H1 (cell line): ENCODE results near the gene MOB3C. TPM values are rescaled to one million over a fixed set of nuclear protein-coding genes. Genes with fewer than 3 reads are reported as not detected.

Source experiments
- CHD7 ChIP-seq: fragments of 300-600 bp; sonication (generic); IDR thresholded peaks from 2 replicates; pipeline ENCODE4 v1.7.1; 2012; ENCODE audit warnings: low read length, moderate library complexity, mild to moderate bottlenecking, inconsistent platforms; ENCODE audit not compliant: insufficient replicate concordance
- EZH2 ChIP-seq: fragments of 200-600 bp; sonication (generic); IDR thresholded peaks from 2 replicates; pipeline ENCODE4 v1.7.1; 2012; ENCODE audit warnings: low read depth, mild to moderate bottlenecking, moderate library complexity, low read length, inconsistent platforms; ENCODE audit not compliant: severe bottlenecking
- KDM1A ChIP-seq: fragments of 200-600, 300-600 bp; sonication (generic); IDR thresholded peaks from 2 replicates; pipeline ENCODE4 v1.7.1; 2016; ENCODE audit warnings: mild to moderate bottlenecking, low read length, borderline replicate concordance
- POLR2AphosphoS5 ChIP-seq: IDR thresholded peaks from 2 replicates; pipeline ENCODE4 v1.6.1; 2011; ENCODE audit warnings: low read depth, low read length
- SIRT6 ChIP-seq: IDR thresholded peaks from one replicate; pipeline ENCODE4 v1.7.1; 2012; ENCODE audit warnings: low read length, inconsistent platforms
- USF2 ChIP-seq: IDR thresholded peaks from 2 replicates; pipeline ENCODE4 v1.6.1; 2011; ENCODE audit warnings: low read length, improper control_type of control experiment
- polyA plus RNA-seq, 7 experiments: library from polyadenylated mRNA; depleted of rRNA in 3 of 7; stranded (reverse) in 5 of 7; unstranded in 2 of 7; fragments of >200 nt in 5 of 7; fragments of 200-250 nt in 2 of 7; gene quantifications; 1 replicate in 5 of 7; 2 replicates in 1 of 7; 4 replicates in 1 of 7; pipeline versions ENCODE4 v1.2.1 to v1.2.3, GENCODE V29; 2011 to 2013; ENCODE audit warnings: missing spikeins in 2 of 7, mixed read lengths in 2 of 7
- total RNA-seq: library from RNA; stranded (reverse); fragmentation: NEBNext Ultra II Directional; extraction: Animal tissue kit (Norgen Biotek cat#: 25700); gene quantifications from 2 replicates; pipeline ENCODE4 v1.2.1, GENCODE V29; 2021

Gene MOB3C
- total and polyA plus RNA-seq, 2 of the 8 experiments (the other 6 are each of a cell fraction or from before 2014, with no cell fraction given): 5.8 to 6.6 TPM

GRCh38 chr1:46623743-46624644 is 7.4 kb upstream of the MOB3C start (continued):
- TF ChIP-seq CHD7 (no peak), POLR2AphosphoS5 (no peak), USF2 (no peak), EZH2 (no peak), SIRT6 (no peak), KDM1A (no peak)
